PC-3 (cell line): ENCODE data around the gene EIF3B.

Experiments
- CTCF ChIP-seq: fragments of 300-600 bp; sonication (generic); conservative IDR thresholded peaks from 2 replicates; pipeline ENCODE4 v1.5.1; 2017; ENCODE audit warnings: antibody characterized with exemption, low read depth, mild to moderate bottlenecking, low read length
- EZH2 ChIP-seq: fragments of 300-600 bp; sonication (generic); IDR thresholded peaks from one replicate; pipeline ENCODE4 v1.6.1; 2017; ENCODE audit warnings: antibody characterized with exemption, mild to moderate bottlenecking, low read length; ENCODE audit not compliant: unreplicated experiment

DNA sequence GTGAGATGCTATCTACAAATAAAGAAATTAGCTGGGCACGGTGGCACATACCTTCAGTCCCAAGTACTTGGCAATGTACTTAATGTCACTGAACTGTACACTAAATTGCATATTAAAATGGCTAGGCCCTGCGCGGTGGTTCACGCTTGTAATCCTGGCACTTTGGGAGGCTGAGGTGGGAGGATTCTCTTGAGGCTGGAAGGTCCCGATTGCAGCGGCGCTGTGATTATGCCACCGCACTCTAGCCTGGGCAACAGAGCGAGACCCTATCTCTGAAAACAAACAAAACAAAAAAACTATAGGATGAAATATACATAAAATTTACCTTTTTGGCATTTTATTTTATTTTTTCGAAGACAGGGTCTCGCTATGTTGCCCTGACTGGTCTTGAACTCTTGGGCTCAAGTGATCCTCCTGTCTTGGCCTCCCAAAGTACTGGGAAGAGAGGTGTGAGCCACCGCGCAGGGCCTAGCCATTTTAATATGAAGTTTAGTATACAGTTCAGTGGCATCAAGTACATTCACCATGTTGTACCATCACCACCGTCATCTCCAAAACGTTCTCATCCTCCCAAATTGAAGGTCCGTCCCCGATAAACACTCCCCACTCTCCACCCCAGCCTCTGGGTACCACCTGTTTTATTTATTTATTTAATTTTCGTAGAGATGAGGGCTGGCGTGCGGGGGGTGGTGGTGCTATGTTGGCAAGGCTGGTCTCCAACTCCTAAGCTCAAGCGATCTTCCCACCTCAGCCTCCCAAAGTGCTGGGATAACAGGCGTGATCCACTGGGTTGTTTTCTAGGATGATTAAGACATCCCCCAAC, 1.3 kb upstream of the EIF3B start:
- TF ChIP-seq EZH2 = no peak
- TF ChIP-seq CTCF = no peak
